Gastroesophageal sphincter (tissue), 4 donors: ENCODE data around the gene DYRK2. TPM values are rescaled to one million over a fixed set of nuclear protein-coding genes. Genes with fewer than 3 reads are reported as not detected.
A peak's percentile ranks its signal among the peaks of the same experiment; 100 is the strongest.

Source experiments
- ATAC-seq: fragments of 150-250 bp; one replicate; pipeline ENCODE4 v1.9.1; 2016; ENCODE audit warnings: mild to moderate bottlenecking, moderate library complexity
- H3K27ac ChIP-seq, 4 donors: fragments of 200-600 bp; sonication (generic) in 3 of 4; 1 replicate in 3 of 4; 2 replicates in 1 of 4; pipeline ENCODE4 v1.5.1; 2016 to 2019
- H3K27me3 ChIP-seq: fragments of 200-600 bp; sonication (generic); one replicate; pipeline ENCODE4 v1.5.1; 2019
- H3K36me3 ChIP-seq, 2 donors: fragments of 200-600 bp; sonication (generic); one replicate each; pipeline ENCODE4 v1.5.1; 2019; ENCODE audit warnings: control low read depth in 1 of 2
- H3K4me1 ChIP-seq, 3 donors: fragments of 200-600 bp; sonication (generic); 1 replicate in 2 of 3; 2 replicates in 1 of 3; pipeline ENCODE4 v1.5.1; 2016 to 2019; ENCODE audit warnings: control low read depth in 2 of 3
- H3K4me3 ChIP-seq, 2 donors: fragments of 200-600 bp; sonication (generic); one replicate each; pipeline ENCODE4 v1.5.1; 2019; ENCODE audit warnings: mild to moderate bottlenecking in 1 of 2, moderate library complexity in 1 of 2
- H3K9me3 ChIP-seq, 3 donors: fragments of 200-600 bp; sonication (generic); one replicate each; pipeline ENCODE4 v1.5.1; 2017 to 2019; ENCODE audit warnings: control low read depth in 2 of 3
- EP300 ChIP-seq: sonication (generic); formaldehyde crosslinking; IDR thresholded peaks from one replicate; pipeline ENCODE4 v1.6.1; 2017; ENCODE audit warnings: antibody characterized with exemption, mild to moderate bottlenecking
- POLR2A ChIP-seq, 2 donors: fragments of 450-650 bp; IDR thresholded peaks; one replicate each; pipeline ENCODE4 v1.6.1; 2017; ENCODE audit warnings: antibody characterized with exemption in 2 of 2, mild to moderate bottlenecking in 2 of 2, moderate library complexity in 1 of 2
- POLR2AphosphoS5 ChIP-seq: sonication (generic); formaldehyde crosslinking; IDR thresholded peaks from one replicate; pipeline ENCODE4 v1.6.1; 2017; ENCODE audit warnings: antibody characterized with exemption
- WGBS, 2 donors: methylation state at CpG; one replicate each; pipeline ENCODE4 v1.1.5; 2018; ENCODE audit warnings: low coverage in 1 of 2; 5-methylcytosine and 5-hydroxymethylcytosine counted together
- total RNA-seq, 4 donors: library from RNA; depleted of rRNA; stranded (reverse); fragments of >200 nt; gene quantifications; one replicate each; pipeline ENCODE4 v1.1.0, GENCODE V29; 2016
- TF ChIP-seq, protein P1 (sequence below), 4 experiments: fragments of 200-600 bp in 2 of 4; fragments of 450-650 bp in 2 of 4; sonication (generic) in 1 of 4; IDR thresholded peaks; one replicate each; pipeline ENCODE4 v1.5.1; 2017 to 2019; ENCODE audit warnings: antibody characterized with exemption in 4 of 4, mild to moderate bottlenecking in 2 of 4, moderate library complexity in 2 of 4

Gene DYRK2
- total RNA-seq, 4 donors from 2014 or later = 24.0 to 58.2 (median 32.2) TPM

DNA sequence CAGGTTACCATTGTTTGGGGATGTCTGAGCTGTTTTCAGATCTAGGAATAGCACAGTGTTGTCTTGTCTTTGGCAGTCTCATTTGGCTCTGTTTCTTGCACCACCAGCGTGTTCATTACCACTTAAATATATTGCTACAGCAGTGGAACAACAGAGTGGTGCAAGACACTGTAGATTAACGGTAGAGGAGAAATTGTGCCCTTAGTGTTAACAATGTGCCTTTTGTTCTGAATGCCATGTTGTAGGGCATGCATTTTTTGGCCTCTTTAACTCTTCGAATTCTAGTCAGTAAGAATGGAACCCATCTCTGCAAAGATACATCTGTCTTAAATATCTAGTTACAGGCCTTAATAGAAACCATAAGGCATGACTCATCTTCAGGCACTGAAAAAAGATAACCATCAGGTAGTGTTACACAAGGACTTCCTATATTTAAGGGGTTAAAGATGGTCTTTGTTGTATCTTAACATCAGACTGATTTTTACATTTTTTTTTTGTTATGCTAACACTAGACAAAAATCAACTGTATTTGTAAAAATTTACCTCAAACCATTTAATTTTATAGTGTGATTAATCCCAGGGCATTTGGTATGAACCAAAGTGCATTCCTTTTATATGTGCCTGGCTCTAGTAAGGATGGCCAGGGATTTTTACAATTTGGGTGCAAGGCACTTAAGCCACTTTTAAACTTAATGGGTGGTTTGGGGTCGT lies 12.9 kb downstream of the DYRK2 start:
- no peak overlapping the region for H3K4me3 ChIP-seq
- H3K27me3 ChIP-seq = no peaks in the 10 kb centered on the region
- peak overlapping the region in 3 of 4 donors; percentile 40 to 62 (median 52) for H3K27ac ChIP-seq
- H3K4me1 ChIP-seq = peaks cover 5 to 86% (median 18%) of the 10 kb centered on the region in 3 donors
- H3K36me3 ChIP-seq = peaks cover 0 to 24% of the 10 kb centered on the region in 2 donors
- TF ChIP-seq POLR2A (IDR thresholded peaks at IDR 0.05) (no peak), EP300 (no peak), POLR2AphosphoS5 (no peak)
- TF ChIP-seq, protein P1, sequence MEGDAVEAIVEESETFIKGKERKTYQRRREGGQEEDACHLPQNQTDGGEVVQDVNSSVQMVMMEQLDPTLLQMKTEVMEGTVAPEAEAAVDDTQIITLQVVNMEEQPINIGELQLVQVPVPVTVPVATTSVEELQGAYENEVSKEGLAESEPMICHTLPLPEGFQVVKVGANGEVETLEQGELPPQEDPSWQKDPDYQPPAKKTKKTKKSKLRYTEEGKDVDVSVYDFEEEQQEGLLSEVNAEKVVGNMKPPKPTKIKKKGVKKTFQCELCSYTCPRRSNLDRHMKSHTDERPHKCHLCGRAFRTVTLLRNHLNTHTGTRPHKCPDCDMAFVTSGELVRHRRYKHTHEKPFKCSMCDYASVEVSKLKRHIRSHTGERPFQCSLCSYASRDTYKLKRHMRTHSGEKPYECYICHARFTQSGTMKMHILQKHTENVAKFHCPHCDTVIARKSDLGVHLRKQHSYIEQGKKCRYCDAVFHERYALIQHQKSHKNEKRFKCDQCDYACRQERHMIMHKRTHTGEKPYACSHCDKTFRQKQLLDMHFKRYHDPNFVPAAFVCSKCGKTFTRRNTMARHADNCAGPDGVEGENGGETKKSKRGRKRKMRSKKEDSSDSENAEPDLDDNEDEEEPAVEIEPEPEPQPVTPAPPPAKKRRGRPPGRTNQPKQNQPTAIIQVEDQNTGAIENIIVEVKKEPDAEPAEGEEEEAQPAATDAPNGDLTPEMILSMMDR (IDR thresholded peaks at IDR 0.05) = no peak
- no peak for ATAC-seq
- no peaks in the 10 kb centered on the region for H3K9me3 ChIP-seq
- 32 to 46% methylated on average over 3 to 4 of the region's 4 CpGs for WGBS, 2 donors

DNA sequence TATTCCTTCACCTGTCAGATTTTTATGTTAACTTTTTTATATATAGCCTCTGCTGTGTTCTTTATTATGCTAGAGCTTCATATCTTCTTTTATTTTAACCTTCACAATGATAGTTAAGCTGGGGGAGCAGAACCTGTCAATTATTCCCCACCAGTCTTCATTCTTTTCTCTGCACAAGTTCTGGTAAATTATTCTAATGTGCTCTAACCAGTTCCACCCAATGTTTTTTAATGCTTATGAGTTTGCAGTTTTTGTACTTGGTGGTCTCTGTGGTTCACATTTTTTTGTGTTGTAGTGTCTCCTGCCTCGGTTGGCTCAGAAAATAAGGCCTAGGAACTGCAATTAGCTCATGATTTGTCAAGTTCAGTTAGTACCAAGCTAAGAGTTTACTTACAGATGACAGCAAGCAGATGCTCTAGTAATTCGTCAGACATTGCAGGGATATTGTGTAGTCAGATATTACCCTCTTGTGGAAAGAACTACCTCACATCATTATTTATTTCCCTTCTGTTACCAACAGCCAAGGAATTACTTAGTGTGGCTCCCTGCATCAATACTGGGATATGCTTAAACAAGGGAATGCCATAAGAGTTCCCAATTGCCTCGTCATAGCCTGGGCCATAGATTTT lies 14.5 kb downstream of the DYRK2 start:
- H3K27ac ChIP-seq = peak overlapping the region; percentile 2 to 62 (median 46)
- peaks cover 8 to 95% (median 18%) of the 10 kb centered on the region in 3 donors for H3K4me1 ChIP-seq
- H3K4me3 ChIP-seq = no peak overlapping the region
- H3K27me3 ChIP-seq = no peaks in the 10 kb centered on the region
- no peaks in the 10 kb centered on the region for H3K9me3 ChIP-seq
- 7 to 18% methylated on average over 1 to 3 of the region's 3 CpGs for WGBS, 2 donors
- H3K36me3 ChIP-seq = peaks cover 0 to 11% of the 10 kb centered on the region in 2 donors
- TF ChIP-seq POLR2AphosphoS5 (peak; percentile 82), EP300 (no peak)
- TF ChIP-seq, protein P1 (IDR thresholded peaks at IDR 0.05) = peak in 1 of 4 experiments; percentile 30
- peak; percentile 59 for ATAC-seq

DNA sequence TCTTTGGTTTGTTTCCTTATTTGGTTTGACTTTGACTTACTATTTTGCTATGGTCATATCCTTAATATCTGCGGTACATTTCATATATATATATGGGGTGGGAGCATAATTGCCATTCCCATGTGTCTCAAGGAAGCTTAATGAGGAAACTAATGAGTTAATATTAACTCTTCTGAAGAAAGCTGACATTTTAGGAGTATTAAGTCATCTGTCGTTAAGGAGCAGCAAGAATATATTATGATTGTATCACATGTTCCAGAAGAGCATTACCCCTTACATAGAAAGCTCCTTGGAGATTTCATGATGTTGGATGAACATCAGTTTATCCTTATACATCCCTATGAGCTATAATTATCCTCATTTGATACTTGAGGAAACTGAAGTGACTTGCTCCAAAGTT lies 15.6 kb downstream of the DYRK2 start:
- ATAC-seq = no peak
- Histone ChIP-seq H3K4me3 (no peak overlapping the region), H3K27me3 (no peaks in the 10 kb centered on the region), H3K9me3 (no peaks in the 10 kb centered on the region), H3K36me3 (no peaks in the 10 kb centered on the region), H3K27ac (no peak overlapping the region), H3K4me1 (peaks cover 3 to 91% (median 11%) of the 10 kb centered on the region in 3 donors)
- 61 to 67% methylated on average over 2 of the region's 2 CpGs for WGBS, 2 donors
- TF ChIP-seq POLR2A (IDR thresholded peaks at IDR 0.05) (no peak), POLR2AphosphoS5 (no peak), EP300 (no peak)
- TF ChIP-seq, protein P1 (IDR thresholded peaks at IDR 0.05) = no peak

DNA sequence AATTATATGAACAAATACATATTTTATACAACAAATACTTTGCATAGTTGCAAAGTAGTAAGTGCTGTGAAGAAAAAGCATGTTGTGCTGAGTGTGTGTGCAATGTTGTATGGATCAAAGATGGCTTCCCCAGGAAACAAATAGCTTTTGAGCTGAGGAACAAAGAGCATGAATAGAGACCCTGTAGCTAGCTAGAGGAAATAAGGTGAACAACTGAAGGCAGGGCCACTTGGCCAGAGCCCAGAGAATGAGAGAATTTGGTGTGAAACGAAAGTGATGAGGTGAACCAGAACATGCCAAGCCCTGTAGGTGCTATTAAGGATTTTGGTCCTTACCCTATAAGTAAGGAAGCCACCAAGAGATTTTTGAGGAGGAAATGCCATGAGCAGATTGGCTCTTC lies 17.1 kb downstream of the DYRK2 start:
- WGBS, 2 donors = 42 to 78% methylated on average over 1 of the region's 1 CpG
- H3K27ac ChIP-seq = peak overlapping the region in 1 of 4 donors; percentile 13

More for the DNA sequence above, 17.1 kb downstream of the DYRK2 start:
- Histone ChIP-seq H3K27me3 (no peaks in the 10 kb centered on the region), H3K4me1 (peaks cover 2 to 76% (median 6%) of the 10 kb centered on the region in 3 donors), H3K4me3 (no peak overlapping the region), H3K9me3 (no peaks in the 10 kb centered on the region), H3K36me3 (no peaks in the 10 kb centered on the region)
- TF ChIP-seq EP300 = no peak
- TF ChIP-seq POLR2A (IDR thresholded peaks at IDR 0.05) = no peak
- TF ChIP-seq POLR2AphosphoS5 = no peak
- TF ChIP-seq, protein P1 (IDR thresholded peaks at IDR 0.05) = no peak
- no peak for ATAC-seq
